ENCODE measurements around the gene DYTN.
"Not testable (repeated sequence)": the region's sequence is repeated elsewhere in the genome, so short reads cannot be mapped to it uniquely, and the experiment has no call there.

Gene DYTN

GRCh38 chr2:206718296-206718695, at the start of gene DYTN:
TSS of gene DYTN (minus strand) at chr2:206718396. CDS start at chr2:206718279, 117 bp downstream.
- no peak for DNase-seq

GRCh38 chr2:206766057-206766930, 48.1 kb upstream of the DYTN start:
- no peak for DNase-seq

- peak; percentile 80 for DNase-seq
Observed at GRCh38 chr2:206765242-206766056, 47.3 kb upstream of the DYTN start, which contains the start of the genes FASTKD2 and MDH1B. TSS of gene FASTKD2 (plus strand) at chr2:206765606. CDS start at chr2:206766694, 1,088 bp downstream. TSS of gene MDH1B (minus strand) at chr2:206765328. CDS start at chr2:206765271, 57 bp downstream.

GRCh38 chr2:206764673-206765241, 46.6 kb upstream of the DYTN start:
- no peak for DNase-seq

- no peak for DNase-seq
Observed at GRCh38 chr2:206756816-206757215, 38.6 kb upstream of the DYTN start.

GRCh38 chr2:206740800-206741199, 22.6 kb upstream of the DYTN start:
- DNase-seq = no peak

- DNase-seq = peak; percentile 72
Observed at GRCh38 chr2:206739271-206739670, 21.1 kb upstream of the DYTN start.

GRCh38 chr2:206736935-206737334, 18.7 kb upstream of the DYTN start:
- DNase-seq = no peak

- DNase-seq = no peak
Observed at GRCh38 chr2:206733341-206733740, 15.1 kb upstream of the DYTN start.

GRCh38 chr2:206728277-206729199, 10.3 kb upstream of the DYTN start:
- DNase-seq = no peak

- DNase-seq = no peak
Observed at GRCh38 chr2:206727287-206727686, 9.1 kb upstream of the DYTN start.

- DNase-seq = no peak
Observed at GRCh38 chr2:206723288-206723687, 5.1 kb upstream of the DYTN start.

GRCh38 chr2:206721256-206721920, 3.2 kb upstream of the DYTN start:
- no peak for DNase-seq

- DNase-seq = peak; percentile 88
Observed at GRCh38 chr2:206716623-206717022, 1.6 kb downstream of the DYTN start.

GRCh38 chr2:206715183-206715582, 3.0 kb downstream of the DYTN start:
- not testable (repeated sequence) for DNase-seq

GRCh38 chr2:206713746-206714145, 4.5 kb downstream of the DYTN start:
- DNase-seq = no peak

GRCh38 chr2:206708286-206708685, 9.9 kb downstream of the DYTN start:
- no peak for DNase-seq

GRCh38 chr2:206707164-206707701, 11.0 kb downstream of the DYTN start:
- no peak for DNase-seq

- DNase-seq = no peak
Observed at GRCh38 chr2:206701952-206702605, 16.1 kb downstream of the DYTN start.

- DNase-seq = no peak
Observed at GRCh38 chr2:206700156-206700555, 18.0 kb downstream of the DYTN start.

GRCh38 chr2:206698811-206699210, 19.4 kb downstream of the DYTN start:
- DNase-seq = no peak

All from NCI-H2171 (cell line).